ENCODE data around the gene MSGN1. TPM values are rescaled to one million over a fixed set of nuclear protein-coding genes. Genes with fewer than 3 reads are reported as not detected.

Gene MSGN1
- total RNA-seq, 1 experiment from 2014 or later, result not detected

DNA sequence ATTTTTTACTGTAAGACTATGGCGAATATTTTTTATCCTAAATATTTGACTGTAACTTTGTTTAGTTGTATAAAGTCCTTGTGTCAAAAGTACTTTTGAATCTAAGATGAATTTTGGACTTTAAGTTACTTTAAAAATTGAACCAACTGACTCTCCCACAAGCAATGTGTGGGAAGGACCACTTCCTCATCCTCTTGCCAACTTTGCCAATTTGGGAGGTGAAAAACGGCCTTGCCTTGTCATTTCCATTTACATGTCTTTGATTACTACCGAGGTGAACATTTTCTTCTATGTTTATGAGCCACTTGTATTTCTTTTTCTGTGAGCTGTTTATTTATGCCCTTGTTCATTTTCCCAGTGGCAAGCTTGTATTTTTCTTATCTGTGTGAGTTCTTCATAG is 12.8 kb upstream of the MSGN1 start:
- no peak overlapping the region for H2AK5ac ChIP-seq (ENCODE audit: insufficient read length, low read length)
- Mint-ChIP-seq H3K4me3 (no peak overlapping the region), H3K27ac (no peak overlapping the region), H3K4me1 (peaks cover 0 to 4% of the 10 kb centered on the region in 2 experiments; a peak in 1 of 4 replicates), H3K9me3 (no peaks in the 10 kb centered on the region), H3K27me3 (ENCODE audit: low read depth) (peaks cover 7% of the 10 kb centered on the region), H3K36me3 (ENCODE audit: insufficient read depth in 1 of 3, low read depth in 3 of 3) (no peaks in the 10 kb centered on the region)
- H2BK5ac ChIP-seq (ENCODE audit: insufficient read length, low read length), result no peak overlapping the region
- H2BK120ac ChIP-seq (ENCODE audit: low read depth, low read length, poor library complexity, severe bottlenecking), result no peak overlapping the region
- H3K9me3 ChIP-seq (ENCODE audit: control insufficient read depth, low read depth, low read length), result no peaks in the 10 kb centered on the region
- TF ChIP-seq, protein P1, sequence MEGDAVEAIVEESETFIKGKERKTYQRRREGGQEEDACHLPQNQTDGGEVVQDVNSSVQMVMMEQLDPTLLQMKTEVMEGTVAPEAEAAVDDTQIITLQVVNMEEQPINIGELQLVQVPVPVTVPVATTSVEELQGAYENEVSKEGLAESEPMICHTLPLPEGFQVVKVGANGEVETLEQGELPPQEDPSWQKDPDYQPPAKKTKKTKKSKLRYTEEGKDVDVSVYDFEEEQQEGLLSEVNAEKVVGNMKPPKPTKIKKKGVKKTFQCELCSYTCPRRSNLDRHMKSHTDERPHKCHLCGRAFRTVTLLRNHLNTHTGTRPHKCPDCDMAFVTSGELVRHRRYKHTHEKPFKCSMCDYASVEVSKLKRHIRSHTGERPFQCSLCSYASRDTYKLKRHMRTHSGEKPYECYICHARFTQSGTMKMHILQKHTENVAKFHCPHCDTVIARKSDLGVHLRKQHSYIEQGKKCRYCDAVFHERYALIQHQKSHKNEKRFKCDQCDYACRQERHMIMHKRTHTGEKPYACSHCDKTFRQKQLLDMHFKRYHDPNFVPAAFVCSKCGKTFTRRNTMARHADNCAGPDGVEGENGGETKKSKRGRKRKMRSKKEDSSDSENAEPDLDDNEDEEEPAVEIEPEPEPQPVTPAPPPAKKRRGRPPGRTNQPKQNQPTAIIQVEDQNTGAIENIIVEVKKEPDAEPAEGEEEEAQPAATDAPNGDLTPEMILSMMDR (conservative IDR thresholded peaks at IDR 0.05), result no peak
- H3K23ac ChIP-seq (ENCODE audit: insufficient read length, low read depth, low read length), result no peak overlapping the region
- no peak overlapping the region for H3K27ac ChIP-seq (ENCODE audit: insufficient read length, low read depth, low read length)
- WGBS (ENCODE audit: extremely low coverage, insufficient read length, low lambda C conversion rate), result no CpG with 5 or more reads among the region's 3 CpGs
- no peaks in the 10 kb centered on the region for H4K20me1 ChIP-seq (ENCODE audit: control insufficient read depth, insufficient read depth, insufficient read length)
- H3K27me3 ChIP-seq (ENCODE audit: insufficient read depth, low read length), result no peaks in the 10 kb centered on the region
- no peak for DNase-seq
- H3K79me1 ChIP-seq (ENCODE audit: insufficient read depth, low read depth, low read length, poor library complexity, severe bottlenecking), result no peaks in the 10 kb centered on the region
- H3T11ph ChIP-seq (ENCODE audit: low read length), result no peak overlapping the region
- no peak overlapping the region for H3K14ac ChIP-seq (ENCODE audit: insufficient read depth, low read length)
- H4K91ac ChIP-seq (ENCODE audit: insufficient read length, low read depth, low read length), result no peak overlapping the region
- no peak overlapping the region for H2BK15ac ChIP-seq (ENCODE audit: low read depth, low read length)
- H3K18ac ChIP-seq (ENCODE audit: insufficient read length, low read depth, low read length), result no peak overlapping the region
- no peak overlapping the region for H3K4ac ChIP-seq (ENCODE audit: low read depth, low read length)
- H2BK20ac ChIP-seq (ENCODE audit: low read depth, low read length, poor library complexity, severe bottlenecking), result no peak overlapping the region
- no peak overlapping the region for H3K9ac ChIP-seq (ENCODE audit: extremely low read depth, insufficient read length, low read length)
- no peaks in the 10 kb centered on the region; the same call in 1 of the 2 replicates for H3K4me1 ChIP-seq (ENCODE audit: insufficient read depth, low read length)
- H3K56ac ChIP-seq (ENCODE audit: insufficient read length, low read depth, low read length), result no peak overlapping the region
- no peak overlapping the region for H4K5ac ChIP-seq (ENCODE audit: insufficient read length, low read depth, low read length)
- no peak overlapping the region for H4K8ac ChIP-seq (replicated peaks; ENCODE audit: insufficient read length, low read depth, low read length)
- no peaks in the 10 kb centered on the region for H3K79me2 ChIP-seq (ENCODE audit: insufficient read depth, low read length)
- H2AFZ ChIP-seq (ENCODE audit: low read length), result no peak overlapping the region
- H3K4me2 ChIP-seq (ENCODE audit: insufficient read depth, insufficient read length, low read length), result no peak overlapping the region
- no peaks in the 10 kb centered on the region for H3K23me2 ChIP-seq (ENCODE audit: insufficient read length, low read depth, low read length, poor library complexity, severe bottlenecking)
- no peak overlapping the region for H2BK12ac ChIP-seq (ENCODE audit: insufficient read length, low read depth, low read length)

All from H9 (cell line).